Uterus (tissue), 2 donors: ENCODE data around the gene DUS4L.

Experiments
- CTCF ChIP-seq, 4 experiments: fragments of 200-600 bp in 2 of 4; fragments of 450-650 bp in 2 of 4; sonication (generic) in 2 of 4; IDR thresholded peaks; one replicate each; pipeline ENCODE4 v1.5.1; 2016 to 2019; ENCODE audit warnings: antibody characterized with exemption in 4 of 4, mild to moderate bottlenecking in 2 of 4, moderate library complexity in 1 of 4
- POLR2A ChIP-seq, 2 donors: fragments of 450-650 bp; IDR thresholded peaks; one replicate each; pipeline ENCODE4 v1.6.1; 2016; ENCODE audit warnings: antibody characterized with exemption in 2 of 2, mild to moderate bottlenecking in 1 of 2, moderate library complexity in 1 of 2

GRCh38 chr7:107563775-107564552 lies at the start of gene DUS4L, which contains the start of gene COG5:
- TF ChIP-seq CTCF (IDR thresholded peaks at IDR 0.05), result no peak
- TF ChIP-seq POLR2A (IDR thresholded peaks at IDR 0.05), result peak; percentile 34 to 73
